Measurements from ENCODE around the gene MB21D2.
A peak's percentile ranks its signal among the peaks of the same experiment; 100 is the strongest.

The MB21D2 gene

DNA sequence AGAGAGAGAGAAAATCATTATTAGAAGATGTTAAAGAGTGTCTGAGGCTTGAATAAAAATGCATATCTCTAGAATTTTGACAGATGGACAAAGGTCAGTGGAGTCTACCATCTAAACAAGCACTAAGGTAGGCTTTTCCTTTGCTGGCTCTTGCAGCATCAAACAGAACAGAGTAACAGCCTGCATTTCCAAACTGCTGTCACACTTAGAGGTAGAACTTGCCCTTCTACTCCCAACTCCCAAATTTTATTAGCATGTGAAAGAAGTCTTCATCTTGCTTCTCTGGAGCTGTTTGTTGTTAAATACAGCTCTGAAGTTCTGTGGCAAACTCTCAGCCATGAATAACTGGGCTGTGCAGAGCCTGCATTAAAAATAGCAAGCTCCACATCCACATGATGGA is 4.1 kb upstream of the MB21D2 start:
- DNase-seq (ENCODE audit: low read depth): no peak

DNA sequence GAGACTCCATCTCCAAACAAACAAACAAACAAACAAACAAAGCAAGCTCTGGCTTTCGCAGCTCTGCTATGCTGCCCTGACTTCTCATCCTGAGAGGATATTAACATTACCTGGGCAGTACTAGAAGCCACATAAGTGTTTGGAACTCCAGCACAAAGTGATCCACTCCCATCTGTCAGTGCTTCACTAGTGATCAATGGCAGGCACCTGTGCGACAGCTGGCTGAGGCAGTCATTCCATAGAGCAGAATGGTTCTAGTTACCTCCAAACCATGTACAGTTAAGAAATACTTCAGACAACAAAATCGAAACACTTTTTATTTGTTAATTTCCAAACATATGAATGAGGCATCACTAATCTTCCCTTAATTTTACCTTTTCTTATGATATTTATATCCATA is 2.8 kb upstream of the MB21D2 start:
- no peak for DNase-seq (ENCODE audit: low read depth)

DNA sequence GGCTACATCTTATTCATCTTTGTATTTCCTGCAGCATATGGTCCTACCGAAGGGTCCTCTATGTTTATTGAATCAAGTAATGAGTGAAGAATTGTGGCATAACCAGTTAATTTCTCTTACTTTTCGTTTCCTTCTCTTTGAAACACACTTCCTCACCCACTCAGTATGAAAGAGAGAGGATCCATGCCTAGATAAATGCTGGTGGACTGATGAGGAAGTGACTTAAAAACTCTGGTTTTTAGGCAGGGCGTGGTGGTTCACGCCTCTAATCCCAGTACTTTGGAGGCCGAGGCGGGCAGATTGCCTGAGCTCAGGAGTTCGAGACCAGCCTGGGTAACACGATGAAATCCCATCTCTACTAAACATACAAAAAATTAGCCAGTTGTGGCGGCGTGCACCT is 2.2 kb upstream of the MB21D2 start:
- DNase-seq (ENCODE audit: low read depth): no peak

DNA sequence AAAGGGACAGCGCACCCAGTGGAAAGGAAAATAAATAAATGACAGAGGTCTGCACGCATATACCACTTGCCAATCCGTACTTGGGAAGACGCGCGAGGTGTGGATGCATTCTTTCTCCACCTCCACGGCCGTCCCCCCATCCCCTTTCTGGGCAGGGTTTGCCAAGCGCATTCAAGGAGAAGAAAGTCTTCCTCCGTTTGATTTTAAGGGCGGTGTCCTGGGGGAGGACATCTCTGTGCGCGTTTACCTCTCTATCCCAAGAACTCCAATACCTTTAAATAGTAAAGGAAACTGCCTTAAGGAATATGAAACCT is 576 bp upstream of the MB21D2 start:
- DNase-seq (ENCODE audit: low read depth): no peak

DNA sequence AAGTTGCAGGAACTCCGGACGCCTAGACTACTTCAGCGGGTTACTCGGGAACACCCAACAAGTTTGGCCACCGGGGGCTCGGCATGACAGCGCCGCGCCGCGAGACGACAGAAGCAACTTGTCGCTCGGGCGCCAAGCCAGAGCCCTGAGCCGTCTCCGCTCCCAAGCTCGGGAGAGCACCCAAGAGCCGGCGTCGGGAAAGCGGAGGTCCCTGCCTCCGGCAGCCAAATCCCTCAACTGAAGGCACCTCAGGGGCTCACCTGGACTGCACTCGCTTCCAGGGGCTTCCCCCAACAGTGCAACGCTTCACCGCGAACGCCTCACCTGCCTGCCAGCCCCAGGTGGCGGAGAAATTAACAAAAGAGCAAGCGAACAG is 640 bp downstream of the MB21D2 start:
- no peak for DNase-seq (ENCODE audit: low read depth)

DNA sequence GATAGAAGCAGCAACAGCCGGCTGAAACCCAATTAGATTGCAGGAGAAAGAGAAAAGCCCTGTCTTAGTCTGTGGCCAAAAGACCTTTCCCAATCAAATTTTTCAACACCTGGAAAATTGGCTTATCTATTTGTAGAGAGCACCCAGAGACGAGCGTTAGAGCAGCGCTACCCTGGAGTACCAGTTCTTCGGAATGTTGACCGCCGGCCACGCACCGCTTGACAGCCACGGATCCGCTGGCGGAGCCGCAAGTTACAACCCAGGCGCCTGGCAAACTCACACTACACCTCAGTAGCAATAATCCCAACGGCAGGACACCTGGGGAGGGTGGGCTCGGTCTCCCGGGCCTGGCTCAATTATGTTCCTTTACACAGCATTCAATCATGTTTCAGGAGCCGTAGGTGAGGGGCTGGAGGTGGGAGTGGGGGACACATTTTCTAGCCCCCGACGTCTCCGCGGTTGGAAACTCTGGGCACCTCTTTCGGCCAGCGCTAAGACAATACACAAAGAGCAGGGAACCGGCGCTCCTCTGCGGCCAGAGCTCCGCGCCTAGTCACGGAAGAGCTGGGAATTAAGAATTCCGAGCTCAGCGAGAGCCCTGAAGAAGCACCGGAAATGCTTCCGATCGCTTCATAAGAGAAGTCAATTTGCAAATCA is 1.2 kb downstream of the MB21D2 start:
- DNase-seq (ENCODE audit: low read depth): no peak

DNA sequence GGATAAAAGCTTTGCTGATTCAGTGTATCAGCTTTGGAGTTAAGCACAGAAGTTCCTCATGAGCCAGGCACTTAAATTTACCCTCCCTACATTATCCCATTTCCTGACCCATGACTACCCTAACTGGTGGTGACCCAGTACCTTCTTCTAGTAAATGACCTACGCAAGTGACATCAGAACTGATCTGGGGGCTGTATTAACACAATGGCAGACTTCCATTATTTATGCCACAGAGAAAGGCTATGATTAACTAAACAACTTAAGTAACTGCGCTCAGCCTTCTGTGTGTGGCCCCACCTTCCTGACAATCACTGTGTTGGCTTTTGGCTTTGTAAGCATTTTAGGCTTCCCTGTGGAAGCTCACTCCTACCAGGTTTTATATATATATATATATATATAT is 1.9 kb downstream of the MB21D2 start:
- DNase-seq (ENCODE audit: low read depth): no peak

DNA sequence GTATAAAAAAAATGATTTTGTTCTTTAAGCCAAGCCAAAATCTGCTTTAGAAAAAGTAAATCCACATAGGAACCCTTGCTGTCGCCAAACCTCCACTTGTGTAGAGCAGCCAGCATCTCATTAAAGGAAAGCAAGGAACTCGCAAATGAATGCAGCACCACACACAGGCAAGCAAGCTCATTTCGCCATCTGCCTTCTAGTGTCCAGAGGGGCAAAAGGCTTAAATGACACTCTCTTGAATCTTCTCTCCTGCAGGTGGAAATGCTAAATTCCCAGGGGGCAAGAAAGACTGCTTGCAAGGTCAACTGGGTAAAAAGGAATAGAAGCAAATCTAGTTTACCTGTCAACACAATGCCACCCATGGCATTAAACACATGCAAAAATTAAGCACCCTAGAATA is 2.4 kb downstream of the MB21D2 start:
- no peak for DNase-seq (ENCODE audit: low read depth)

DNA sequence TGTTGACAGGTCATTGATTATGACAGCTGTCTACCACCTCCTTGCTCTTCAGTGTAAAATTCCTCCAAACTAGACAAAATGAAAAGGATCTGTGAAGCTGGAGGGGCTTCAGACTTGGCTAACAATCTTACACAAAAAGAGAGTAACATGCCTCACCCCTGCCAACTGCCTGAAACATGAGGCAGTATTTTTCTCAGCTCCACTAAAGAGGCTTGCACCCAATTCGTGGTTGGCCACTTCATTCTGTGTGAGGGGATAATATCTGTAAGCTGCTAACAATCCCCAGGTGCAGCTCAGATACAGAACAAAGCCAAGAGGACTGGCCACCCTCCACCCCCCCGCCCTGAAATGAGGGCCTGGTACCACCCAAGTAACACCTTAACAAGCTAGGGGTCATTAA is 2.8 kb downstream of the MB21D2 start:
- no peak for DNase-seq (ENCODE audit: low read depth)

DNA sequence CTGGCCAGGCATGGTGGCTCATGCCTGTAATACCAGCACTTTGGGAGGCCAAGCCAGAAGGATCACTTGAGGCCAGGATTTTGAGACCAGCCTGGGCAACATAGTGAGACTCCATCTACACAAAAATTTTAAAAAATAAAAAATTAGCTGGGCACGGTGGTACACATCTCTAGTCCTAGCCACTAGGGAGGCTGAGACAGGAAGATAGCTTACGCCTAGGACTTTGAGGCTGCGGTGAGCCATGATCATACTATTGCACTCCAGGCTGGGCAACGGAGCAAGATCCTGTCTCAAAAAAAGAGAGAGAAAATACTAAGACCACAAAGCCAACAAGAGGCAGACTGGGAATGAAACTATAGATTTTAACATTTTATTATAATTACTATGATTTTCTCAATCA is 4.1 kb downstream of the MB21D2 start:
- no peak for DNase-seq (ENCODE audit: low read depth)

DNA sequence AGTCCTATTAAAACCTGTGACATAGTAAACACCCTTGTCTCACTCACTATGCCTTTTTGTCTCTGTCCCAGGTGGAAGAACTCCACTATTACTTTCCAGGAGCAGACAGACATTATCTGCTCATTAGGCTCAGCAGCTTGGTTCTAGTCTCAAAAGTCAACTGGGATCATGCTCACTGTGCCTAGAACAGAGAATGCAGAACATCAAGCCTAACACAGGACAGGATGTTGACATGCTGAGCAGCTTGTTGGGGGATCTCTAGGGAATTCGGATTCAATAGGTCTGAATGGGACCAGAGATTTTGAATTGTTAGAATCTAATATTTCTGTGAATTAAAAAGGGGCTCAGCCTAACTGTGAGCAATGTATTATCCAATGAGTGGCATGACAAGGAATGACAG is 6.4 kb downstream of the MB21D2 start:
- no peak for DNase-seq (ENCODE audit: low read depth)

DNA sequence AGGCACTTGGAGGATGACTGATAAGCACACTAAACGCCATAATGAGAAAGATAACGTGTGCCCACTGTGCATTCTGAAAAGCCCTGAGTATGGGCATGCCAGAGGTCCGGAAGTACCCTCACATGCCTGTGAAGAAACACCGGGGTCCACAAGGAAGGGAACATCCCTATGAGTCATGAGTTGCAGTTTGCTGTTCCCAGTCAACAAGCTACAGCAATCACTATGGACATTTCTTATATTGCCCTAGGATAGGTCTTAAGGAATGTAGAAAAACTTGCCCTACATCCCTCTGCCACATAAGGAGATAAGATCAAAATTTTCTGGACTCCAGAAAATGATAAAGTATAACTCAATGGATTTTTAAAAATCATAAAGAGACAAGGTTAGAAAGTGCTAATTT is 9.9 kb downstream of the MB21D2 start:
- no peak for DNase-seq (ENCODE audit: low read depth)

DNA sequence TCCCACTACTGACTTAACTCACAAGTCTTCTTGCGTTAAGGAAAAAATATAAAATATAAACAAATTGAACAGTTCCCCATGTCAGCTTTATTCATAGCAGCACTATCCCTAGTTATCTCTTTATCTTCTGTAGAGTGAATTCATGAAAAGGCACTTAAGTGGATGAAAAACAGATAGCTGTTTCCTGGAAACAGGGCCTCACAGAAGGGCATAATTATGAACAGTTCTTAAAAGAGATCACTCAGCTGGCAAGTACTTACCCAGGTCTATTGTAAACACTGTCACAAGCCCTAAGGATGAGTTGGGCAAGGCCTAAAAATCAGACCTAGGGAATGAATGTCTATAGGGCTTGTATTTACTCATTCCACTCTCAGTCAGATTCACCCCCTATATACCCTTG is 10.7 kb downstream of the MB21D2 start:
- DNase-seq (ENCODE audit: low read depth): no peak

DNA sequence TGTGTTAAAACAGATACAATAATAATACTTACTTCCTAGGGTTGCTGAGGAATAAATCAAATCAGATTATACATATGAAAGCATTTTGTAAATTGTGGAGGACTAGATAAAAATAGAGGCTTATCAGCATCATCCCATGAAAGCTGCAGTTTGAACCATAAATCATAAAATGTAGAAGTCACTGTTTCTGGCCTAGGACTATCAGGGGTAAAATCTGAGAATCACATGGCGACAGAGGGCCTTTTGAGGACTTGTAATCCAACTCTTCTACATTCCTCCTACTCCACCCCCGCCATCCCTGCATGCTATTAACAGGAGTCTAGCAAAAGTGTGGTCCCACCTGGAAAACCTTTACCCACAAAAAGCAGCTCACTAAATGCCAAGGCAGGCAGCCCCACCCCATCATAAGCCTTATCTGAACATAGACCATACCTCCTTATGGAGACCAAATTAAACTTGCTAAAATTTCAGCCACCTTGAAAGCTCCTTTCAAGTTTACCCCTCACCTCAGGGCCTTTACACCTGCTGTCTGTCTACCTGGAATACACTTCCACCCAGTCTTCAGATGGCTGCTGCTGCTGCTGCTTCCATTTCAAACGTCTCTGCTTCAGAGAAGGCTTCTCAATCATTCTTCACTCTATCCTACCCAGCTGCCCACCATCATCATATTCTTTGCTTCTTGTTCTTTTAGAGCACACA is 11.5 kb downstream of the MB21D2 start:
- no peak for DNase-seq (ENCODE audit: low read depth)

DNA sequence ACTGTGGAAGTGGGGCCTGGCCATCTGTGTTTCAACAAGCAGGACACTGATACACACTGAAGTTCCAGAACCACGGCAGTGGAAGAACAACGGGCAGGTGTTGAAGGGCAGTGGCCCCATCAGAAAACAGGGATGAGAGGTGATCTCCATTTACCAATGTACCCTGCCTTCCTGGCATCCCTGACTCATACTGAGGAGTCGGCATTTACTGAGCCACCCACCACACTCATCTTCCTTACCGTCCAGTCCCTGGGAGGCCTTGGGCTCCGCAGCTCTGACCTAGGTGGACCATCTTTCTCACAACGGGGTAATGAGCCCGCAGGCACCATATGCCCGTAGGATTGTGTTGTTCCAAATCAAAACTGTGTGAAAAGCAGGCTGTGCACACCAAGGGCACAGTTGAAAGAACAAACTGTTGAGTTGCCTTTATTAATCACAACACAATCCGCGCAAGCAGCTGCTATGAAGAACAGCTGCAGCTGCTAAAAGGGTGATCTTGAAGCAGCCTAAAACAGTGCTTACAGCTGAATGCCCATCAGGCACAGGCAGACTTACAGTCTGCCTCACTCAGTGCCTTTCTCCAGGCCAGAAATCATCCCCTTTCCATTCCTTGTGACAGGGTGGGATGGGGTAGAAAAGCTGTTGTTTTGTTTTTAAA is 12.9 kb downstream of the MB21D2 start:
- DNase-seq (ENCODE audit: low read depth): no peak

DNA sequence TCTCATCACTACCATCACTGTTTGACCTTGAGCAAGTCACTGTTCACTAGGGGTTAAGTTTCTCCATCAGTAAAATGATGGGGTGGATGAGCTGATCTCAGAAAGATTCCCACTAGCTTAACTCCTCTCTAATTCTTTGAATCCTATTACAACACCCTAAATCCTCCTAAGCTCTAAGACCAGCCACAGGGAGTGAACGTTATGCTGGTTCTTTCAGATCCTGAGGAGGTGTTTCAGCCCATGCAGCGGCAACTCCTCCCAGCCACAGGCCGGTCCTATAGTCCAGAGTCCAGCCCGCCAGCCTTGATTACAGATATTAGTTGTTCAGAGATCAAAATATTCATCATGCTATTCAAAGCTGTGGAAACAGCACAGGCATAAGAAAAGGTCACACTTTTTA is 15.1 kb downstream of the MB21D2 start:
- no peak for DNase-seq (ENCODE audit: low read depth)

DNA sequence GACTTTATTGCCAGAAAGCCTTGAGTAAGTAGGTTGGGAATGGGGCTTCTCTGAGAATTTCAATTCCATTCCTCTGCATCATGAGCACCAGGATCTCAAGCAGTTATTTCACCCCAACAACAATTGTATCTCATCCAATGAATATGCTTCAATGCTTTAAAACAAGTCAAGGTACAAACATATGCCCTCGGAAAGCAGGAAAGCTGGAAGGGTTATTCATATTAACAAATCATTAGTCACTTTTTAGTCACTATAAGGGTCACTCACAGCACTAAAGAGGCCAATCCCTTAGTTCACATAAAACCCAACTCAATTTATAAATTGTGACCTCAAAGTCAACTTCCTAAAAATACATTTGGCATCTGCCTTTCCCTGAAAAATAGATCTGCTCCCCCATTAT is 16.2 kb downstream of the MB21D2 start:
- DNase-seq (ENCODE audit: low read depth): no peak

DNA sequence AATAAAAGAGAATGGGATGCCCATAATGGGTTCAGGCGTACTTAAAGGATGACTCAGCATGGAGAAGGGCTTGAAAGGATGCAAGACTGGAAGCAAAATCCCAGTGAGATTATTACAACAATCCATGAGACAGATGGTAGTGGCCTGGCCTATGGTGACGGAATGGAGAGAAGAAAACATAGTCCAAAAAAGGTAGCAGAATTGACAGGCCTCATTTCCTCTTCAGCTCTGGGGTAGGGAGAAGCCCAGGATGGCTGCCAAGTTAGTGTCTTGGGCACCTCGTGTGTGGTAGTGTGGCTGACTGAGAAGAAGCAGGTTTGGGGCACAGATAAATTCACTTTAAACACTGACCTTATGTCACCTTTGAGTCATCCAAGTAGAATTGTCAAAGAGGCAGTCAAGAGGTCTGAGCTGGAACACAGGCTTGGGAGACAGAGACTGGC is 18.1 kb downstream of the MB21D2 start:
- DNase-seq (ENCODE audit: low read depth): no peak

DNA sequence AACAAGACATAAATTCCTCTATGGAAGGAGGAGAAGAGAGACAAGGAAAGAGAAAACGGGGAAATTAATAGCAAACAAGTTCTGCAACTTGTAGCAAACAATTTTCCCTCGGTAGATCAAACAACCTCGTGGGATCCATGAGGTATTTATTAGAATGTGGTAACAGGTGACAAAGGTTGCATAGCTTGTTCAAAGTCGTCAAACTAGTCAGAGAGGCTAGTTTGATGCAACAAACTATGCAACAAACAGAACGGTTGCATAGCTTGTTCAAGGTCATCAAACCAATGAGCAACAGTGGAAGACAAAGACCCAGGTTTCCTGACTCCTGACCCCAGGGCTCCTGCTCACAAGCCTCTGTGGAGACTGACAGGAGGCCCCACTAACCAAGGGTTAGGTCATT is 20.7 kb downstream of the MB21D2 start:
- DNase-seq (ENCODE audit: low read depth): no peak

DNA sequence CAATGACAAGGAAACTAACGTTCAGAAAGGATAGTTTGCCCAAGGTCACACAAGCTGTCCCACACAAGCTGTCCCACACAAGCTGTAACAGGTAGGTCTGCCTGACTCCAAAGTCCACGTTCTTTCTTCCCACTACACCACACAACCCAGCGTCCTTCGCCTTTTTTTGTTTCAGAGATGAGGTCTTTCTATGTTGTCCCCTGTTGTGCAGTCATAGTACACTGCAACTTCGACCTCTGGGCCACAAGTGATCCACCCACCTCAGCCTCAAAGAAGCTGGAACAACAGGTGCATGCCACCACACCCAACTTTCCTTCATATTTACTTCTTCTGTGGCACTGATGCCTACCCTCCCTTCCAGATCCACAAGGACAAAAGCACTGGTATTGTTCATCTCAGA is 21.4 kb downstream of the MB21D2 start:
- DNase-seq (ENCODE audit: low read depth): no peak

DNA sequence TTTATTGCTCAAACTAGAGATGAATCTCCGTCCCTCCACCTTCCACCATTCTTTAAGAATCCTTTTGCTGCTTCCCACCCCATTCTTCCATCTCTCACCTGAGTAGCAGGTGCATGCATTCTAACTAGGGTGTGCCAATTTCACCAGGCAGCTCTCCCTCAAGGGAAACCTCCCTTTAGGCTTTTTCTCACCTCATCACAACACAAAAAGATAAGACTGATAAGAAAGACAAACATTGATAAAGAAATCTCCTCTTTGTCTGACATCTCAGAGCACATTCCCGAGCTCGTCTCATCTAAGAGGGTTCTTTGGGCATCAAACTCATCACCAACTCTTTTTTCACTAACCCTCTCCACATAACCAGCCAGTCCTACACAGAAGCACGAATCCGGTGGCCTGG is 23.0 kb downstream of the MB21D2 start:
- DNase-seq (ENCODE audit: low read depth): no peak

DNA sequence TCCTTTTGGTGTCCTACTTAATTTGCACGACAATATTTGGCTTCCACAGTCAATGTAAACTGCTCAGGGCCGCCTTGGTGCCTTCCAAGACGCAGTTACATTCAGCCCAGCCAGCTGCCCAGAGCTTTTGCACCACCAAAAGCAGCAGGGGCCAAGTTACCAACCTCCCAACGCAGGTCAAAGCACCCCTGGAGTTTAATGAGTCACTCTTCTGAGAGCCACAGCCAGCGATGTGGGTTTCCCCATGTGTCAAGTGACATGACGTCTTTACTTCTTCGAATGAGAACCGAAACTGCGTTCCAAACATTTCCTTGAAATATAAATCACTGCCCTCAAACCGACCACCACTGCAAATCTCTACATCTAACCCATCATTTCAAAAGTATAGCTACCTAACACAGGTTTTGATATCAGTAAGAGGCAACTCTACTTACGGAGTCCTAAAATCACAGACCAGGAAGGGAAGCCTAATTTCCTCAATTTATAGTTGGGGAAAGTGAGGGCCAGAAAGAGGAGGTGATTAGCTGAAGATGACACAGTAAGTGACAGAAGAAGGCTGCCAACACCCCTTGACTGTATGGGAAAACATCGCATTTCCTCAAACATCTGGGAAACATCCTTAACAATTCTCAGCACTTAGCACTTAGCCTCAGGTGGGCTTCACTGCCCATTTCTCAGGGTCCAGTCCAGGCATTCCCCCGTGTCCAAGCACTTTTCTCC is 24.5 kb downstream of the MB21D2 start:
- DNase-seq (ENCODE audit: low read depth): peak; percentile 18
